Stimulated activated CD8-positive, alpha-beta memory T cell treated with anti-CD3 and anti-CD28 coated beads, Interleukin-7, amount 100 ng/mL, for 48 hours (primary cell): ENCODE data around the gene SKP2.
"Not testable (repeated sequence)": the region's sequence is repeated elsewhere in the genome, so short reads cannot be mapped to it uniquely, and the experiment has no call there.

Experiments used
- DNase-seq, 2 donors: peaks; one replicate each; pipeline ENCODE4 v3.0.0-alpha.2; 2020; ENCODE audit warnings: low read depth in 1 of 2; ENCODE audit errors: extremely low read depth in 1 of 2

SKP2 gene

GRCh38 chr5:36151434-36152323 lies at the start of gene SKP2, which contains the start of gene LMBRD2:
TSS of gene SKP2 (plus strand) at chr5:36152111. CDS start at chr5:36152263, 152 bp downstream.
TSS of gene LMBRD2 (minus strand) at chr5:36151887. CDS start at chr5:36143349, 8,538 bp downstream.
- DNase-seq, result peak; percentile 93 to 98

GRCh38 chr5:36105819-36106218 lies 46.1 kb upstream of the SKP2 start:
- no peak for DNase-seq

GRCh38 chr5:36108758-36109460 lies 43.0 kb upstream of the SKP2 start:
- no peak for DNase-seq

DNA sequence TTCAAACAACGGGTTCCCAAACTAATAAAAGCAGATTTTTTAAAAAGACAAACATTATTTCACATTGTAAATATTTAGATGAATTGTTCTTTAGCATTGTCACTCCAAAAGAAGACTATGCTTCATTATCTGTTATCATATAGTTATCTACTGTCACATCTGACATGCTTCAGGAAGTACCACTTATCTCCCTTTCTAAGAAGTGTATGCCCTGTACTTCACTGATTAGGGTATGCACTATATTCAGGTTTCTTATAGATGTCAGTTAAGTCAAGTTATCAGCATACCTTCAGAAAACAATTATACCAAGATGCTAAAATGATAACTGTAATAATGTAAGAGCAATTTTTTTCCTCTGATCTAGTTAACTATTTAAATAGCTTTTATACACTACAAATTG lies 40.7 kb upstream of the SKP2 start:
- no peak for DNase-seq

GRCh38 chr5:36125868-36126267 lies 26.0 kb upstream of the SKP2 start:
- DNase-seq, result no peak

DNA sequence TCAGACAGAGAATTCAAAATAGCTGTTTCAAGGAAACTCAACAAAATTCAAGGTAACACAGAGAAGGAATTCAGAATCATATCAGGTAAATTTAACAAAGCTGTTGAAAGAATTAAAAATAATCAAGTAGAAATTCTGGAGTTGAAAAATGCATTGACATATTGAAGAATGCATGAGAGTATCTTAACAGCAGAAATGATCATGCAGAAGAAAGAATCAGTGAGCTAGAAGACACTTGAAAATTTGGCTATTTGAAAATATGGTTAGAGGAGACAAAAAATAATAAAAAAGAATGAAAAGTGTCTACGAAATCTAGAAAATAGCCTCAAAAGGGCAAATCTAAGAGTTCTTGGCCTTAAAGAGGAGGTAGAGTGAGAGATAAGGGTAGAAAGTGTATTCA lies 23.1 kb upstream of the SKP2 start:
- DNase-seq, result no peak

GRCh38 chr5:36129666-36130065 lies 22.2 kb upstream of the SKP2 start:
- not testable (repeated sequence) for DNase-seq

- not testable (repeated sequence) for DNase-seq
These were observed 18.9 kb upstream of the SKP2 start for GRCh38 chr5:36133009-36133408.

DNA sequence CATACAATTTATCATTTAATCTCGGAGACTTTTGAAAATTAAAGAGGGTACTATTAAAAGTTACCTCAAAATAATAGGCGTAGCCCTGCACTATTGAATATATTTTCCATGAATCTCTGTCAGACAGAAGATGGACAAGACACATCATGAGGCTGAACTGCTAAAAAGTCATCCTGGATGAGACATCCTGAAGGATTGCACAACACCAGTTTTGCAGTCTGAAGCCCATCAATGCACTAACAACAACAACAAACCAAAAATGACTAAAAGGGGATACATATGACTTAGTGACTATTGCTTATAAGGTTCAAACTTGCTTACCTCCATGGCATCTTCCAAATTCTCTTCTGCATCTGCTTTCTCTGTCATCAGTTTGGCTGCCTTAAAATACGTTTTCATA lies 15.9 kb upstream of the SKP2 start:
- DNase-seq, result no peak

DNA sequence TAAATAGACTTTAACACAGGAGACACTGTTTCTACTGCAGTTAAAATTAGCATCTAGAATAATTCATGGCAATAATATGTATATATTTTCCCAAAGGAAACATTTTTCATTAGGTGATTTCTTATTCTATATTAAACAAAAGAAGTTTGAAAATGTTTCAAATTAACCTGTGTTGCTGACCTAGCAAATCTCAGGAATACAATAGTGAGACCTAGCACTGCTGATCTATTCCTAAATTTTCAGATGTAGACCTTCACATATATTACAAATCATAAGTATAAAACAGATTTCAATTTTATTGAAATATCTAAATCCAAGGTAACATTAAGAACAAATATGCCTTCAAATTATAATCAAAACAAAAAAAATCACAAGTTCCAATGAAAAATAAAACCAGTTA lies 15.3 kb upstream of the SKP2 start:
- no peak for DNase-seq

DNA sequence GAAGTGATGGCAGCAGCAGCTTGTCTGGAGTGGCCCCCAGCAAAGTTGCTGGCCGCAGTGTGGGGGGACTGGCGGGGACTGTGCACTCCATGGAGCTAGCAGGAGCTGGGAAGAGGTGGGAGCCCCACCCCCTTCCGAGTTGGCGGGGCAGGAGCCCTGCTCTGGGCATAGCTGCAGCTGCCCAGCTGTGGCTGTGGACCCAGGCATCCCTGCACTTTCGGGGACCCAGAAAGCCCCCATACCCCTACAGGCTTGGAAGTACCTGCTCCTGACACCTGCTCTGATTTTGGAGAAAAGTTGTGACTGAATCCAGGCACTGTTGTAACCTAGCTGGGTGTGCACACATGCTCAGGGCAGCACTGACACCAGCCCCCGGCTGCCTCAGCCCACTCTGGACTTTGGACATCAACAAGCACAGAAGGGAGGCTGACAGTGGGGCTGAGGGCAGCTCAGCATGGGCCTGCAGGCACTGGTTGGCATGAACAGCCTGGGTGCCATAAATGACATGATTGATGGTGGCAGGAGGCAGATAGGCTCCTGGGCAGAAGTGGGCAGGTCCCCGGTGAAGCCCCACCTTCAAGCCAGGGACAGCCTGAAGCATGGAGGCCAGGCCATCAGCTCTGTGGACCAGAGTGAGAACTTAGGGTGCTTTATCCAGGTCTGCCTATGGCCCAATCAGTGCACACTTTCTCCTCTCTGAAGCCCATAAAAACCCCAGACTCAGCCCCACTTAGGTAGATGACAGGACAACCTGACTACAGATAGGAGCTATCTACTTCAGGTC lies 12.8 kb upstream of the SKP2 start:
- no peak for DNase-seq

DNA sequence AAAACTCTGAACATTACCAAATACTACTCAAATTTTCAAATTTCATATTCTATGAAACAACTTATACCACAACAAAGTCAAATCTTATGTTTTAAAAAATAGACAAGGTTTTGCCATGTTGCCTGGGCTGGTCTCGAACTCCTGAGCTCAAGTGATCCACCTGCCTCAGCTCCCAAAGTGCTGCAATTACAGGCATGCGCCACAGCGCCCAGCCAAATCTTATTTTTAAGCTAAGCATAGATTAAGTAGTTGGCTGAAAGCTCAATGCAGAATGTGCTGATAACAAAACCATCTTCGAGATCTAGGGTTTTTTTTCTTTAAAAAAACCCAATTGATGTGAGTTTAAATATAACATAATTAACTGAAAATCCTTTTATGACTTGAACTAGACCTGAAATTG lies 6.6 kb upstream of the SKP2 start:
- DNase-seq, result no peak

DNA sequence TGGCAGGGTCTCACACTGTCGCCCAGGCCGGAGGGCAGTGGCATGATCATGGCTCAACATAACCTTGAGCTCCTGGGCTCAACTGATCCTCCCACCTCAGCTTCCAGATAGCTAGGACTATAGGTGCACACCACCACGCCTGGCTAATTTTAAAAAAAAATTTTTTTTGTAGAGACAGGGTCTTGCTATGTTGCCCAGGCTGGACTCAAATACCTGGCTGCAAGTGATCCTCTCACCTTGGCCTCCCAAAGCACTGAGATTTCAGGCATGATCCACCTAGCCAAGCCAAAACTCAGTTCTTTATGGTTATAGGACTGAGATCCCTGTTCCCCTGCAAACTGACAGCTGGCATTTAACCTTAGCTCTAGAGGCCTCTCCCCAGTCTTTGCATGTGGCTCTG lies 5.5 kb upstream of the SKP2 start:
- no peak for DNase-seq

DNA sequence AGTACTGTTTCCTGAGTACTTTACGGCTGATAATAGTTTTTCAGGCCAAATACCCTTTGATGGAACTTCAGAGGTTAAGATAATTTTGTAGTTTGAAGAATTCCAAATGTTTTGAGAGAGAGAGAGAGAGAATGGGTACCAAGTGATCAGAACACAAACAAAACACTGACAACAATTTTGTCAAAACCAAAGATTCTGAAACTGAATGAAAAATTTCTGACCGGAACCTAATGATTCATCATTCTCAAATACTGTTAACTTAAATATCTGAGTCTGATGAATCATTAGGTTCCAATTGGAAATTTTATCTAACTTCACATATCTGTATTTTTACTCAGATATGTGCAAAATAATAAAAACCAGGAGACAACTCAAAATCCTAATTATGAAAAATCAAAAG lies 4.2 kb upstream of the SKP2 start:
- DNase-seq, result no peak

DNA sequence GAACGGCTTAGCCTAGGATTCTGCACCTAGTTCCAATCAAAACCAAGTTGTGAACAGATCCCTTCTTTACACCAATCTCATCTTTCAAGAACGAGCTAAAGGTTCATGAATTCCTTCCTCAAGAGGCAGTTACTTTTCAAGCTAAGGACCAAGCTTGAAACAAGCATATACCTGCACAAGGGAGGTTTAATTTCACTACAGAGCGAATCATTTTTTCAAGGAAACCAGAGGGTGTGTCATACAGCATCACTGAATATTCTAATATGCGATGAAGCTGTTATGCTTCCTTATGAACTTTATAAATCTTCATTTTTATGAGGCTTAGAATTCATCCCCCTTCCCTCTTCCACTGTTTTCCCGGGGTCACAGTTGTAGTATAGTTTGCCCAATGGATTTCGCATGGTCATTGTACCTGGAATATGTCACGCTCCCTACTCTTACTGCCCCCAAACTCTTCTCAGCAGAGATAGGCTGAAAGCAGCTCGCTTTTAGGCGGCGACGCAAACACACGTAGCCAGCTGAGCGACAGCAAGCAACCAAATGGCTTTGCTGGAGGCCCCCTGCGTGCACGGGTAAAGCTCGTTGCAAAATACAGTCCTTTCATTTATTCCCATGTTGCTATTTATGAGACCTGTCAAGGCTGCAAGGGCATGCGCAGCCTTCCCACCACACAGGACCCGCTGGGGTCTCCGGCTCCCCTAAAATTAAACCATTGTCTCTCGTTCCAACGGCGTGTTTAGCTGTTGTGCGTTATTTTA lies 1.1 kb upstream of the SKP2 start:
- peak; percentile 11 to 55 for DNase-seq

DNA sequence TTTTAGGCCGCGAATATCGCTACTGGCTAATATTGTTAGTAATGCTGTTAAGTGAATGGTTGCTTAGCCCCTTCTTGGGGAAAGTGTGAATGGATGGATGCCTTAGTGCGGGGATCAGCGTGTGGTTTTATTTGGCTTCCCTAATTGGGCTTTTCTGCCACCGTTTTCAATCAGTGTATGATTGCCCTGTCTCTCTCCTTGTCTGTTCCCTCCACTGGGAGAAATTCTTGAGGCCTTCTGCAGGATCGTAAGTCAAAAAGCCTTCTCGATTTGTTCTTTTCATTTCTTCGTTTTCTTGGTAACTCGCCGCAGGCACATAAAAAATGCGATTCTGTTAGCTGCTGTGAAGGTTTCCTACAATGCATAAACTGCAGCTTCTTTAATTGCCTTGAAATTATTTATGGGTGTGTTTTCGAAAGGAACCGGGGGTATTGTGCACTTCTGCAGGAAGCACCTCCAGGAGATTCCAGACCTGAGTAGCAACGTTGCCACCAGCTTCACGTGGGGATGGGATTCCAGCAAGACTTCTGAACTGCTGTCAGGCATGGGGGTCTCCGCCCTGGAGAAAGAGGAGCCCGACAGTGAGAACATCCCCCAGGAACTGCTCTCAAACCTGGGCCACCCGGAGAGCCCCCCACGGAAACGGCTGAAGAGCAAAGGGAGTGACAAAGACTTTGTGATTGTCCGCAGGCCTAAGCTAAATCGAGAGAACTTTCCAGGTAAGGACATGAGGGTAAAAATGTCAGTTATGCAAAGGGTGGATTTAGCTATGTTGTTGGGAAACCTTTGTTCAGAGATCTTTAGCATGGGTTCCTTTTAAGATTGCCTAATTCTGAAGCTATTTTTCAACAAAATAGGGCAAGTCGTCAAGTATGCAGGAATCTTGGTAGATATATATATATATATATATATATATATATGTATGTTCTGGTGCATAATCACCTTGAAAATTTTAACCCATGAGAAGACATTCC lies 700 bp downstream of the SKP2 start:
- DNase-seq, result no peak

GRCh38 chr5:36153298-36153677 lies 1.4 kb downstream of the SKP2 start:
- no peak for DNase-seq

DNA sequence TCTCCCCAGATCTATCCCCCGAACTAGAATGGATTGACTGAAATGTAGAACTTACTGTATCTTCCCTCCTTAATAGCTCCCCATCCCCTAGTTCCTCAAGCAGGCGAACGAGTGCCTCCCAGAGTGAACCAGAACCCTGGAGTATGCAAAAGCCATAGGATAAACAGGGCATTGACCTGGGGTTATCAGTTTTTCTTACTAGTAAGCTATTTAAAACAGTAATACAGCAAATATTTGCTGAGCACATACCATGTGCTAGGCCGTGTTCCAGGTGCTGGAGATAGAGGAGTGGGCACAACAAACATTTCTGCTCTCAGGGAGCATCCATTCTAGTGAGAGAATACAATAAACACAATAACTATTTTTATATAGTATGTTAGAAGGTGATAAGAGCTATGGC lies 1.8 kb downstream of the SKP2 start:
- no peak for DNase-seq

DNA sequence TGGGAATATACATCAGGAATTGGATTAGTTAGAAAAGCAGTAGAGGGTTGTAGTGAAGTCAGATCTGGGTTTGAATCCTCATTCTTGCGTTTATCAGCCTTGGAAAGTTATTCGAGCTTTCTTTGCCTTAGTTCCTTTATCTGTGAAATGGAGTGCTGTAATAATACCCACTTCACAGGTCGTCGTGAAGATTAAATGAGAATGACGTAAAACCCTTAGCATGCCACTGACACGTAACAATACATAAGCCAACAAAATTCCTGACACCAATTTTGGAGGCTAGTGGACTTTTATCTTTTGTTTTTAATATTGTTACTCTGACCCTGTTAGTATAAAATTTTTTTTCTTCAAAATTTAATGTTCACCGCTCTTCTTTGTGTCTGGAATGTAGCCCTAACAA lies 3.4 kb downstream of the SKP2 start:
- DNase-seq, result no peak
